HG03175 (cell line): Measurements from ENCODE around the gene RTP5.
A peak's percentile ranks its signal among the peaks of the same experiment; 100 is the strongest.
"Not testable (repeated sequence)": the region's sequence is repeated elsewhere in the genome, so short reads cannot be mapped to it uniquely, and the experiment has no call there.

Source experiments
- ATAC-seq: cut with Tn5 transposase; IDR thresholded peaks from one replicate; pipeline ENCODE4 v1.9.1; 2021; ENCODE audit warnings: mild to moderate bottlenecking, moderate library complexity; ENCODE audit not compliant: unreplicated experiment

The RTP5 gene

GRCh38 chr2:241870081-241870541 is 582 bp downstream of the RTP5 start:
- no peak for ATAC-seq

GRCh38 chr2:241870611-241871537 is 1.3 kb downstream of the RTP5 start:
- ATAC-seq, result peak; percentile 38

- ATAC-seq, result no peak
These were observed 2.2 kb downstream of the RTP5 start for GRCh38 chr2:241871538-241872312.

- no peak for ATAC-seq
These were observed 2.7 kb downstream of the RTP5 start for GRCh38 chr2:241872313-241872642.

- no peak for ATAC-seq
These were observed 3.7 kb downstream of the RTP5 start for GRCh38 chr2:241873081-241873802.

GRCh38 chr2:241873803-241874110 is 4.2 kb downstream of the RTP5 start:
- no peak for ATAC-seq

- ATAC-seq, result no peak
These were observed 4.9 kb downstream of the RTP5 start for GRCh38 chr2:241874277-241874925.

- ATAC-seq, result not testable (repeated sequence)
These were observed 6.4 kb downstream of the RTP5 start for GRCh38 chr2:241875754-241876527.

GRCh38 chr2:241876528-241877196 is 7.1 kb downstream of the RTP5 start:
- ATAC-seq, result no peak

GRCh38 chr2:241877197-241877685 is 7.7 kb downstream of the RTP5 start:
- ATAC-seq, result no peak

- ATAC-seq, result no peak
These were observed 8.8 kb downstream of the RTP5 start for GRCh38 chr2:241877989-241878970.

- ATAC-seq, result no peak
These were observed 9.8 kb downstream of the RTP5 start for GRCh38 chr2:241879326-241879725.

GRCh38 chr2:241880311-241881073 is 11.0 kb downstream of the RTP5 start:
- no peak for ATAC-seq

- peak; percentile 59 for ATAC-seq
These were observed 12.6 kb downstream of the RTP5 start for GRCh38 chr2:241882091-241882625.

GRCh38 chr2:241884951-241885290 is 15.4 kb downstream of the RTP5 start:
- ATAC-seq, result no peak

- ATAC-seq, result no peak
These were observed 15.9 kb downstream of the RTP5 start for GRCh38 chr2:241885291-241885945.
